SK-N-MC (cell line): ENCODE results near the gene DCP1A.

Source experiments
- EZH2 ChIP-seq: fragments of 200-600 bp; sonication (generic); IDR thresholded peaks from one replicate; pipeline ENCODE4 v1.6.1; 2017; ENCODE audit warnings: antibody characterized with exemption
- FOXP2 ChIP-seq: optimal IDR thresholded peaks from 2 replicates; pipeline ENCODE3; 2011; ENCODE audit warnings: mild to moderate bottlenecking, moderate library complexity; ENCODE audit not compliant: insufficient read depth; ENCODE audit errors: extremely low read length, control extremely low read depth
- POLR2AphosphoS5 ChIP-seq: IDR thresholded peaks from 2 replicates; pipeline ENCODE4 v1.6.1; 2012; ENCODE audit warnings: mild to moderate bottlenecking, low read depth, low read length, borderline replicate concordance

- TF ChIP-seq POLR2AphosphoS5 (no peak), EZH2 (no peak), FOXP2 (no peak)
These were observed 90.7 kb downstream of the DCP1A start for GRCh38 chr3:53256704-53257055.
